ENCODE measurements around the gene CABP4.
"Not testable (repeated sequence)": the region's sequence is repeated elsewhere in the genome, so short reads cannot be mapped to it uniquely, and the experiment has no call there.

The CABP4 gene

GRCh38 chr11:67418476-67419281, 36.5 kb upstream of the CABP4 start:
- no peak for DNase-seq (ENCODE audit: low read depth in 1 of 2, low spot score in 1 of 2)

- DNase-seq (ENCODE audit: low read depth in 1 of 2, low spot score in 1 of 2) = no peak
Measured at GRCh38 chr11:67419325-67420049, 35.7 kb upstream of the CABP4 start.

DNA sequence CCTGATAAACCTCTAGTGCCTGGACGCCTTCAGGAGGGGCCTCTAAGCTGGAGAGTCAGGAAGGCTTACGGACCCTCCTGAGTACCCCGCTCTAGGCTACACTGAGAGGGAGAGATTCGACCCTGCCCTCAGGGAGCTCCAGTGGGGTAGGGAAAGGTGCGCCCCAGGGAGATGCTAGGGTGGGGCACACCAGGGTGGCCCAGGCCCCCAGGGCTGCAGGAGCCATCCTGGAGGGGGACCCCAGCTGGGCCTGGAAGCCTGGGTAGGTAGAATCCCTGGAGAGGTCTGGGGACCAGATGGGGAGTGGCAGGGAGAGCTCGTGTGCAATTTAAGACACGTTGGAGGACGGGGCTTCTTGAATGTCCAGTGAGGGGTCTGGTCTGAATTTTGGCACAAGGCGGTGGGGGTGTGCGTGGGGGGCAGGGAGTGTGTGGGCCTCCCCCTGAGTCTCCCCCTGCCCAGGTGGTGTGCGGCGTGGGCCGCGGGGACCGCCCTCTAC, 35.0 kb upstream of the CABP4 start:
- no peak for DNase-seq (ENCODE audit: low read depth in 1 of 2, low spot score in 1 of 2)

GRCh38 chr11:67420646-67421429, 34.3 kb upstream of the CABP4 start:
- peak; percentile 96 to 99 for DNase-seq (ENCODE audit: low read depth in 1 of 2, low spot score in 1 of 2)

- DNase-seq (ENCODE audit: low read depth in 1 of 2, low spot score in 1 of 2) = no peak
Measured at GRCh38 chr11:67421430-67422031, 33.6 kb upstream of the CABP4 start.

- no peak for DNase-seq (ENCODE audit: low read depth in 1 of 2, low spot score in 1 of 2)
Measured at GRCh38 chr11:67422891-67423290, 32.3 kb upstream of the CABP4 start.

GRCh38 chr11:67423466-67423865, 31.7 kb upstream of the CABP4 start:
- no peak for DNase-seq (ENCODE audit: low read depth in 1 of 2, low spot score in 1 of 2)

GRCh38 chr11:67423891-67424613, 31.1 kb upstream of the CABP4 start:
- no peak for DNase-seq (ENCODE audit: low read depth in 1 of 2, low spot score in 1 of 2)

DNA sequence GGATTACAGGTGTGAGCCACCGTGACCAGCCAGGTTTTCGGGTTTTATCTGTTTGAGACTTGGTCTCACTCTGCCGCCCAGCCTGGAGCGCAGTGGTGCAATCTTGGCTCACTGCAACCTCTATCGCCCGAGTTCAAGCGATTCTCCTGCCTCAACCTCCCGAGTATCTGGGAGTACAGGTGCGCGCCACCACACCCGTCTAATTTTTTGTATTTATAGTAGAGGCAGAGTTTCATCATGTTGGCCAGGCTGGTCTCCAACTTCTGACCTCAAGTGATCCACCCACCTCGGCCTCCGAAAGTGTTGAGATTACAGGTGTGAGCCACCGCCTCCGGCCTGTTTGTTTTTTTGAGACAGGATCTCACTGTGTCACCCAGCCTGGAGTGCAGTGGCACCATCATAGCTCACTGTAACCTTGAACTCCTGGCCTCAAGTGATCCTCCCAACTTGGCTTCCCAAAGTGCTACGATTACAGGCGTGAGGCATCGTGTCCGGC, 27.7 kb upstream of the CABP4 start:
- DNase-seq (ENCODE audit: low read depth in 1 of 2, low spot score in 1 of 2) = not testable (repeated sequence)

DNA sequence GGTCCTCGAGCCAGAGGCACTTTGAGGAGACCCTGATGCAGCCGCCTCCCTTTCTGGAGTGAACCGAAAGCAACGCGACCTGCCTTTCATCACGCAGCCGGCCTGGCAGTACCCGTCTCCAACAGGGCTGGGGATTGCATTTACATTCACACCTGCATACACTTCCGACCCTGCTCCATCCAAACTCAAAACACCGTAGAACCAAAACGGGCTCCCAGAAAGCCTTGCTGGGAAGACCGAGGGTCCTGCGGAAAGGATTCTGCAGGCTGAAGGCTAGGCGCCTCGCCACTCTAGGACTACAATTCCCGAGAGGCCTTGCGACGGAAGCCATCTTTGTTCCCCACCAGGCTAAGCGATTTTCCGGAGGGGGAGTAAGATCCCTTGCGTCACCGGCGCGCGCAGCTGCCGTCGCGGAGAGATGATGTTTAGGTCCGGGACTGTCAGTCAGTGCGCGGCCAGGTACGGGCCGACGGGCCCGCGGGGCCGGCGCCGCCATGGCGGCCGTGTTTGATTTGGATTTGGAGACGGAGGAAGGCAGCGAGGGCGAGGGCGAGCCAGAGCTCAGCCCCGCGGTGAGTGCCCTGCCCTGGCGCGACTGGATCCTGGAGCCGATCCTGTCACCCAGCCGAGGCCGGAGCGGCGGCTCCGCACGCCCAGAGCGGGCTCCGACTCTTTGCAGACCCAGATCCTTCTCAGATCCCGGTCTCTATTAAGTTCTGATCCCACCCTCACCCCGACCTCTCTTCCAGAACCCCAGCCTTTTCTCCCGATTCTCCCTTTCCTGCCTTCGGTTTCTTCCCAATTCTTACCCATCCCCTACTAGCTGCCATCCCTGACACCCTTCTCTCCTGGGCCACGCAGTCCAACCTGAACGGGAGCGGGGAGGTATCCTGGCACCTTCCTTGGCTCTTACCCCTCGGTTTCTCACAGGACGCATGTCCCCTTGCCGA, 26.8 kb upstream of the CABP4 start, which contains the start of gene RPS6KB2:
Gene RPS6KB2 (plus strand): TSS at position 443 of the 950 bp plus-strand sequence. CDS start 52 bp downstream, at position 495.
- DNase-seq (ENCODE audit: low read depth in 1 of 2, low spot score in 1 of 2) = peak; percentile 99 to 100

DNA sequence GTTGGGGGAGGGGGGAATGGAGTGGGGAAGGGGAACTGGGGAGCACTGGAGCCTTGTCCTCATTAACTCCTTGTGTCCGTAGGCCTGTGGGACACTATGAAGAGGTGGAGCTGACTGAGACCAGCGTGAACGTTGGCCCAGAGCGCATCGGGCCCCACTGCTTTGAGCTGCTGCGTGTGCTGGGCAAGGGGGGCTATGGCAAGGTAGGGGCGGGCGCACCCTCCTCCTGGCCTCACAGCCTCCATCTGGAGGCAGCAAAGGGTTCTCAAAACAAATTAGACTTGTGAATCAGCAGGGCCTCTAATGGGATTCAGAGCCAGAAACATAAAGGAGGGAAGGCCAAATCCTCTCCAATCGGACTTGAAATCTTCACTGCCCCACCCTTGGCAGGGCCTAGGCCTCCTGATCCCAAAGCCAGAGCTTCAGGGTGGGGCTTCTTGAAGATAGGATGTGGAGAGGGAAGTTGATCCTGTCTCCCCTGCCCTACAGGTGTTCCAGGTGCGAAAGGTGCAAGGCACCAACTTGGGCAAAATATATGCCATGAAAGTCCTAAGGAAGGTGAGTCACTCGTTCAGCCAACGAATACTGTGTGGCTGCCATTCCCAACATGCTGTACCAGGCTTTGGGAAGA, 26.0 kb upstream of the CABP4 start:
- no peak for DNase-seq (ENCODE audit: low read depth in 1 of 2, low spot score in 1 of 2)

GRCh38 chr11:67429722-67430121, 25.4 kb upstream of the CABP4 start:
- no peak for DNase-seq (ENCODE audit: low read depth in 1 of 2, low spot score in 1 of 2)

DNA sequence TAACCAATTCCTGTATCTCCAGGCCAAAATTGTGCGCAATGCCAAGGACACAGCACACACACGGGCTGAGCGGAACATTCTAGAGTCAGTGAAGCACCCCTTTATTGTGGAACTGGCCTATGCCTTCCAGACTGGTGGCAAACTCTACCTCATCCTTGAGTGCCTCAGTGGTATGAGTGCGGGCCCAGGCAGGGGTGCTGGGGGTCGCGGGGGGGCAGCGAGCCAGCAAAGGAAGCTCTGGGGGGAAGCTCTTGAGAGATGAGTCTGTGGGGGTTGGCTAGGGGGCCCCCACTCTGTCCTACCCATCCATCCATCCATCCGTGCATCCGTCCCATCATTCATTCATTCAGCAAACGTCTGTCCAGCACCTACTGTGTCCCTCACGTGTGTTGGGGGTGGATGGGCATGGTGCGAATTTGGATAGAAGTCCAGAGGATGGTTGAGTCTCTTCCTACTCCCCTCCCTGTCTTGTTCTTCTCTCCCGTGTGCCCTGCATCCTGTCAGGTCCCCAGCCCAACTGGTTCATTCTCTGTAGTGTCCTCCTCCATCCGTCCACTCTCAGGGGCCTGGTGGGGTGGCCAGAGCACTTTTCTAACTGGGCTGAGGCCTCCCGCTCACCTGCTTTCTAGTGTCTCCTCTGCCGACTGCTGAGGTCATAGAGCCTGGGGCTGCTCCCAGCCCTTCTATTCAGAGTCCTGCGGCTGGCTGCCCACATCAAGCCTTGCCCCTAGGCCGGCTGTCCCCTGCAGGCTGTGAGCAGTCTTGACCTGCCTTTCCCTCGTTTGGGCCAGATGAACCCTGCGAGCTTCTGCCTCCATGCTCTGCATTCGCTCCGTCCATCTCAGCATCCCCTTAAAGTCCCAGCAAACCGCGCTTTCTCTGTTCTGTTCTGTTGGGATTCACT, 23.6 kb upstream of the CABP4 start:
- DNase-seq (ENCODE audit: low read depth in 1 of 2, low spot score in 1 of 2) = no peak

GRCh38 chr11:67432655-67433349, 22.4 kb upstream of the CABP4 start:
- no peak for DNase-seq (ENCODE audit: low read depth in 1 of 2, low spot score in 1 of 2)

DNA sequence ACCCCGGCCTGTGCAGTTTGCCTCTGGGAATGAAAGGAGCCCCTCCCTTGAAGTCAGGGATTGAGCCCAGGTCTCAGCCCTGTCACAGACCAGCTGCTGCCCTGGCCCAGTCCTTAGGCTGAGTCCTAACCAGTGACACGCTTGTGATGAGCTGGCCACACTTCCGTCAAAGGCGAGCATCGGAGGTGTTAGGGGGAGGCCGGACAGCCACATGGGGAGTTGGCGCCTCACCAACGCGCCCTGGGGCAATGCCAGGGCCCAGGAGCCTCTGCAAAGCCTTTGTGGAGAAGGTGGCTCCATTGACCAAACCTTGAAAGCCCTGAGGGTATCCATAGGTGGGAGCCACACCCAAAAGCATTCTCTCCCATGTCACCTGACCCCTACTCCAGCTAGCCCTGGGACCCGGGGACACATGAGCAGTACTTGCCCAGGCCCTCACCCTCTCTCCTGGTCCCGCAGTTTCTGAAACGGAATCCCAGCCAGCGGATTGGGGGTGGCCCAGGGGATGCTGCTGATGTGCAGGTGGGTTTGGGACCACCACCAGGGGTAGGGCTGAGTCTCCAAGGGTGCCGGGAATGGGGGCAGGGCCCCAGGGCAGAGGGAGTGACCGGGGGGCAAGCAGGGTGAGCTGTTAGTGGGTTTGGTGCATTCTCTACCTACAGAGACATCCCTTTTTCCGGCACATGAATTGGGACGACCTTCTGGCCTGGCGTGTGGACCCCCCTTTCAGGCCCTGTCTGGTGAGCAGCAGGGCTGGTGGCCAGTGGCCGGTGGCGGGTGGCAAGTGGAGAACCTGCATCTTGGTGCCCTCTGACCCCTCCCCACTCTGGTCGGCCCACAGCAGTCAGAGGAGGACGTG, 21.4 kb upstream of the CABP4 start:
- DNase-seq (ENCODE audit: low read depth in 1 of 2, low spot score in 1 of 2) = no peak

GRCh38 chr11:67434395-67434881, 20.7 kb upstream of the CABP4 start:
- no peak for DNase-seq (ENCODE audit: low read depth in 1 of 2, low spot score in 1 of 2)
